HCT116 (cell line): ENCODE measurements around the gene MECP2. TPM values are rescaled to one million over a fixed set of nuclear protein-coding genes. Genes with fewer than 3 reads are reported as not detected.

Experiments used
- ATAC-seq: fragments of 200-7000 bp; cut with Tn5 transposase; 2 replicates; pipeline ENCODE4 v1.9.1; 2020; ENCODE audit warnings: mild to moderate bottlenecking, moderate library complexity
- BruUV-seq: library from RNA; stranded (reverse); fragments of 400-500 nt; replicated peaks from 2 replicates; lab custom pipeline; 2021; lab: Mats Ljungman, UMichigan
- CTCF ChIA-PET: fragments of 300-600 bp; sonication (Branson Sonifier 250); formaldehyde crosslinking; loops from one replicate; lab custom pipeline; 2021; ENCODE audit warnings: antibody characterized with exemption; lab: Charles Lee
- POLR2A ChIA-PET: fragments of 300-600, 350-600 bp; sonication (Branson Sonifier 250); formaldehyde crosslinking; loops from one replicate; lab custom pipeline; 2021; ENCODE audit warnings: antibody characterized with exemption; lab: Charles Lee
- RAD21 ChIA-PET, 2 experiments: fragments of 300-600 bp; sonication (Branson Sonifier 250); formaldehyde crosslinking; loops; one replicate each; lab custom pipeline; 2023; ENCODE audit warnings: low total read pairs in 2 of 2; ENCODE audit not compliant: uncharacterized antibody in 2 of 2, unreplicated experiment in 2 of 2, low non-redundant PET in 1 of 2; lab: Charles Lee
- DNase-seq: peaks from one replicate; pipeline ENCODE4 v3.0.0-alpha.2; 2010; ENCODE audit warnings: low read depth, low spot score
- H2AFZ ChIP-seq: fragments of 200-600 bp; shearing (Covaris generic), sonication (generic); 2 replicates; pipeline ENCODE4 v1.6.1; 2017; ENCODE audit warnings: low read depth, mixed run types, mixed read lengths, antibody characterized with exemption, low read length; ENCODE audit not compliant: poor library complexity, severe bottlenecking
- H3K27ac ChIP-seq: 2 replicates; pipeline ENCODE4 v1.5.1; 2012; ENCODE audit warnings: low read depth, low read length
- H3K27me3 ChIP-seq: fragments of 200-600 bp; sonication (generic); 2 replicates; pipeline ENCODE4 v1.6.1; 2016; ENCODE audit warnings: mixed run types, low read length, mixed read lengths; ENCODE audit not compliant: insufficient read depth
- H3K36me3 ChIP-seq, 2 experiments: fragments of 200-500 bp in 1 of 2; fragments of 200-600 bp in 1 of 2; sonication (Bioruptor generic) in 1 of 2; sonication (generic) in 1 of 2; 2 replicates each; pipeline versions ENCODE4 v1.5.1 to v1.6.1; 2014 to 2016; ENCODE audit warnings: low read length in 2 of 2, inconsistent platforms in 1 of 2, mixed read lengths in 1 of 2, mixed run types in 1 of 2; ENCODE audit not compliant: insufficient read depth in 2 of 2, control insufficient read depth in 1 of 2
- H3K4me1 ChIP-seq, 2 experiments: fragments of 200-600 bp in 1 of 2; sonication (generic) in 1 of 2; 2 replicates each; pipeline versions ENCODE4 v1.5.1 to v1.6.1; 2012 to 2017; ENCODE audit warnings: low read length in 2 of 2, inconsistent platforms in 1 of 2, mild to moderate bottlenecking in 1 of 2, mixed read lengths in 1 of 2, mixed run types in 1 of 2, moderate library complexity in 1 of 2; ENCODE audit not compliant: insufficient read depth in 2 of 2, control insufficient read depth in 1 of 2
- H3K4me2 ChIP-seq: fragments of 200-600 bp; sonication (generic); 2 replicates; pipeline ENCODE4 v1.6.1; 2017; ENCODE audit warnings: mixed run types, low read length, mixed read lengths
- H3K4me3 ChIP-seq, 2 experiments: fragments of 200-600 bp in 1 of 2; sonication (generic) in 1 of 2; replicated peaks in 1 of 2; 2 replicates each; pipeline ENCODE4 v1.5.1; 2011 to 2016; ENCODE audit warnings: low read length in 2 of 2, control low read depth in 1 of 2, low read depth in 1 of 2, mild to moderate bottlenecking in 1 of 2, mixed read lengths in 1 of 2, mixed run types in 1 of 2
- H3K79me2 ChIP-seq: fragments of 200-600 bp; sonication (generic); 2 replicates; pipeline ENCODE4 v1.6.1; 2017; ENCODE audit warnings: mild to moderate bottlenecking, mixed run types, low read length, moderate library complexity, mixed read lengths; ENCODE audit not compliant: insufficient read depth
- H3K9ac ChIP-seq: fragments of 200-600 bp; sonication (generic); 2 replicates; pipeline ENCODE4 v1.6.1; 2016; ENCODE audit warnings: low read length, mixed read lengths
- H3K9me2 ChIP-seq: fragments of 200-600 bp; sonication (generic), shearing (Covaris generic); 2 replicates; pipeline ENCODE4 v1.6.1; 2017; ENCODE audit warnings: mixed run types, mild to moderate bottlenecking, moderate library complexity; ENCODE audit not compliant: insufficient read depth
- H3K9me3 ChIP-seq, 2 experiments: fragments of 200-500 bp in 1 of 2; fragments of 200-600 bp in 1 of 2; sonication (Bioruptor generic) in 1 of 2; sonication (generic) in 1 of 2; 2 replicates each; pipeline ENCODE4 v1.6.1; 2014 to 2017; ENCODE audit warnings: low read length in 2 of 2, mixed read lengths in 2 of 2, inconsistent platforms in 1 of 2, low read depth in 1 of 2, mild to moderate bottlenecking in 1 of 2, mixed run types in 1 of 2, moderate library complexity in 1 of 2; ENCODE audit not compliant: control insufficient read depth in 1 of 2, insufficient read depth in 1 of 2
- H4K20me1 ChIP-seq: fragments of 200-600 bp; sonication (generic), shearing (Covaris generic); 2 replicates; pipeline ENCODE4 v1.6.1; 2017; ENCODE audit warnings: mixed run types, mild to moderate bottlenecking, moderate library complexity; ENCODE audit not compliant: insufficient read depth
- ATF3 ChIP-seq: IDR thresholded peaks from 2 replicates; pipeline ENCODE4 v1.6.1; 2012
- CBX3 ChIP-seq: IDR thresholded peaks from 2 replicates; pipeline ENCODE4 v1.6.1; 2012; ENCODE audit warnings: low read depth
- CTCF ChIP-seq, 3 experiments: fragments of 200-600 bp in 1 of 3; sonication (generic) in 1 of 3; IDR thresholded peaks in 2 of 3; conservative IDR thresholded peaks in 1 of 3; 2 replicates each; pipeline ENCODE4 v1.5.1; 2012 to 2017; ENCODE audit warnings: low read depth in 2 of 3, low read length in 2 of 3, antibody characterized with exemption in 1 of 3, borderline replicate concordance in 1 of 3, control low read depth in 1 of 3, mild to moderate bottlenecking in 1 of 3, mixed read lengths in 1 of 3, mixed run types in 1 of 3, moderate library complexity in 1 of 3; ENCODE audit not compliant: insufficient read depth in 1 of 3
- EGR1 ChIP-seq: IDR thresholded peaks from 2 replicates; pipeline ENCODE4 v1.6.1; 2012; ENCODE audit warnings: low read depth
- ELF1 ChIP-seq: IDR thresholded peaks from 2 replicates; pipeline ENCODE4 v1.6.1; 2012; ENCODE audit warnings: low read depth, borderline replicate concordance
- EZH2 ChIP-seq: fragments of 200-600 bp; sonication (generic); IDR thresholded peaks from 2 replicates; pipeline ENCODE4 v1.6.1; 2017; ENCODE audit warnings: antibody characterized with exemption, mixed run types
- EZH2phosphoT487 ChIP-seq: fragments of 200-600 bp; IDR thresholded peaks from 2 replicates; pipeline ENCODE4 v1.6.1; 2018; ENCODE audit warnings: antibody characterized with exemption, borderline replicate concordance
- FOSL1 ChIP-seq: IDR thresholded peaks from 2 replicates; pipeline ENCODE4 v1.6.1; 2012; ENCODE audit warnings: low read depth
- JUND ChIP-seq: IDR thresholded peaks from 2 replicates; pipeline ENCODE4 v1.6.1; 2012
- MAX ChIP-seq: IDR thresholded peaks from 2 replicates; pipeline ENCODE4 v1.6.1; 2012
- POLR2A ChIP-seq: IDR thresholded peaks from 2 replicates; pipeline ENCODE4 v1.7.0; 2011; ENCODE audit warnings: borderline replicate concordance; ENCODE audit not compliant: insufficient read depth, insufficient read length; ENCODE audit errors: extremely low read depth
- POLR2AphosphoS5 ChIP-seq: IDR thresholded peaks from 2 replicates; pipeline ENCODE4 v1.6.1; 2011; ENCODE audit warnings: mild to moderate bottlenecking, low read depth, low read length, moderate library complexity
- RAD21 ChIP-seq: IDR thresholded peaks from 2 replicates; pipeline ENCODE4 v1.6.1; 2012; ENCODE audit warnings: low read depth, mild to moderate bottlenecking
- SIN3A ChIP-seq: IDR thresholded peaks from 2 replicates; pipeline ENCODE4 v1.6.1; 2012; ENCODE audit warnings: low read depth
- SRF ChIP-seq: IDR thresholded peaks from 2 replicates; pipeline ENCODE4 v1.6.1; 2012; ENCODE audit warnings: low read depth
- TCF7L2 ChIP-seq: IDR thresholded peaks from 2 replicates; pipeline ENCODE4 v1.7.0; 2011; ENCODE audit warnings: borderline replicate concordance, inconsistent platforms; ENCODE audit not compliant: insufficient read depth, insufficient read length; ENCODE audit errors: extremely low read depth
- YY1 ChIP-seq: IDR thresholded peaks from 2 replicates; pipeline ENCODE4 v1.6.1; 2011; ENCODE audit warnings: low read length, low read depth, moderate library complexity, mild to moderate bottlenecking; ENCODE audit not compliant: insufficient replicate concordance; ENCODE audit errors: extremely low read depth
- ZFX ChIP-seq: fragments of 450-650 bp; IDR thresholded peaks from 2 replicates; pipeline ENCODE4 v1.6.1; 2017
- intact Hi-C: fragments of 100-400 bp; cut with micrococcal nuclease; formaldehyde crosslinking; loops from 2 replicates; pipeline ENCODE4 v1.10.0; 2022
- total RNA-seq: library from RNA; stranded (reverse); gene quantifications from one replicate; pipeline ENCODE4 v1.2.1, GENCODE V29; 2021; ENCODE audit not compliant: unreplicated experiment

The MECP2 gene
- total RNA-seq, 1 experiment from 2014 or later, result 32.4 TPM

GRCh38 chrX:154059231-154059630 lies 38.3 kb downstream of the MECP2 start:
- no peak overlapping the region for H3K4me2 ChIP-seq
- DNase-seq (no peak), ATAC-seq (no peak)
- H3K27ac ChIP-seq, result no peak overlapping the region
- H3K9me2 ChIP-seq, result no peaks in the 10 kb centered on the region
- ChIA-PET CTCF (no interaction called here), RAD21 (no interaction called here), POLR2A (no interaction called here)
- H4K20me1 ChIP-seq, result 0 out of 2 replicates have a peak, but pooled peaks cover 3% of the 10 kb centered on the region
- peaks cover 47% of the 10 kb centered on the region; the same call in 1 of the 2 replicates for H3K79me2 ChIP-seq
- H3K9me3 ChIP-seq, result no peaks in the 10 kb centered on the region
- intact Hi-C loops, result no loop called here
- no peak for TF ChIP-seq EZH2phosphoT487
- TF ChIP-seq JUND, result no peak
- no peak for TF ChIP-seq SRF
- no peak for TF ChIP-seq CTCF (IDR thresholded peaks at IDR 0.05 in 2 of 3, conservative IDR thresholded peaks at IDR 0.05 in 1 of 3; ENCODE audit: borderline replicate concordance in 1 of 3, insufficient read depth in 1 of 3, low read depth in 2 of 3, low read length in 2 of 3)
- no peak for TF ChIP-seq POLR2AphosphoS5
- no peak for TF ChIP-seq FOSL1
- TF ChIP-seq EGR1, result no peak
- TF ChIP-seq YY1, result no peak
- TF ChIP-seq EZH2, result no peak
- TF ChIP-seq ATF3, result no peak
- no peak for TF ChIP-seq ELF1
- TF ChIP-seq CBX3, result no peak
- TF ChIP-seq SIN3A, result no peak
- no peak for TF ChIP-seq POLR2A
- no peak for TF ChIP-seq ZFX
- no peak for TF ChIP-seq RAD21
- TF ChIP-seq TCF7L2, result no peak
- no peak for TF ChIP-seq MAX
- H3K27me3 ChIP-seq, result no peaks in the 10 kb centered on the region
- H3K4me1 ChIP-seq, result peaks cover 0 to 13% of the 10 kb centered on the region in 2 experiments; a peak in 1 of 4 replicates
- H3K9ac ChIP-seq, result no peak overlapping the region
- no peak overlapping the region for H2AFZ ChIP-seq
- no peak overlapping the region for H3K4me3 ChIP-seq
- BruUV-seq, result no TSS peak
- H3K36me3 ChIP-seq, result no peaks in the 10 kb centered on the region
